ENCODE measurements around the gene MYNN.

Gene MYNN

DNA sequence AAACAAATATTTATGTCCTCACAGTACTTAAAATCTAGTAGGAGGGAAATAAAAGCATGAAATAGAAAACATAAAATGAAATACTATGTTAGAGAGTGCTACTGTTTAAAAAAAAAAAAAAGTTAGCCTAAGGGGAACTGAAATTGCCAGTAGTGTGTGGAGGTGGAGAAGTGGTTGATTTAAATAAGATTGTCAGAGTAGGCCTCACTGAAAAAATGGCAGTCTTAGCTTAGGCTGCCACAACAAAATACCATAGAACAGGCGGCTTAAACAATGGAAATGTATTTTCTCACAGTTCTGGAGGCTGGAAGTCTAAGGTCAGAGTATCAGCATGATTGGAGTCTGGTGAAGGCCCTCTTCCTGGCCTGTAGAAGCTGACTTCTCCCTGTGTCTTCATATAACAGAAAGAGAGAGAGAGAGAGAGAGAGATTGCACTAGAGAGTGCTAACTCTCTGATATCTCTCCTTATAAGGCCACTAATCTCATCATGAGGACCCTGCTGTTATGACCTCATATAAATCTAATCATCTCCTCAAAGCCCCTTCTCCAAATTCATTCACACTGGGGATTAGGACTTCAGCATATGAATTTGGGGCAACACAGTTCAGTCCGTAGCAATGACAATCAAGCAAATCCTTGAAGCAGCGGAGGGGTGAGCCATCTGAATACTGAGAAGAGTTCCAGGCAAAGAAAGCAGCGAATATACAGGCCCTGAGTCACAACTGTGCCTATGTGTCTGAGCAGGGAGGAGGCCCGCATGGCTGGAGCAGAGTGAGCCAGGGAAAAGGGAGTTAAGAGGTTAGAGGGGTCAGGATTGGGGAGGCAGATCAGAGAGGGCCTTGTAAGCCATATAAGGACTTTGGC is 63.1 kb downstream of the MYNN start:
- no peak overlapping the region for H3K4me3 ChIP-seq (ENCODE audit: low read length)
- H4K20me1 ChIP-seq (ENCODE audit: insufficient read depth, low read length) = no peaks in the 10 kb centered on the region
- H2AFZ ChIP-seq (ENCODE audit: low read depth, low read length) = peak overlapping the region; percentile 96
- H3K9ac ChIP-seq (ENCODE audit: low read length) = peak overlapping the region; percentile 33; the same call in 1 of the 2 replicates
- peak overlapping the region; percentile 38 for H3K27ac ChIP-seq (ENCODE audit: low read length)
- no peaks in the 10 kb centered on the region for H3K79me2 ChIP-seq (ENCODE audit: low read length)
- H3K4me2 ChIP-seq (ENCODE audit: low read length) = peak overlapping the region; percentile 33
- no peaks in the 10 kb centered on the region for H3K9me3 ChIP-seq (ENCODE audit: insufficient read depth, low read length)
- H3K36me3 ChIP-seq (replicated peaks; ENCODE audit: low read depth, low read length) = peaks cover 3% of the 10 kb centered on the region
- TF ChIP-seq EZH2phosphoT487 (IDR thresholded peaks at IDR 0.05; ENCODE audit: low read depth) = no peak
- TF ChIP-seq, protein P1, sequence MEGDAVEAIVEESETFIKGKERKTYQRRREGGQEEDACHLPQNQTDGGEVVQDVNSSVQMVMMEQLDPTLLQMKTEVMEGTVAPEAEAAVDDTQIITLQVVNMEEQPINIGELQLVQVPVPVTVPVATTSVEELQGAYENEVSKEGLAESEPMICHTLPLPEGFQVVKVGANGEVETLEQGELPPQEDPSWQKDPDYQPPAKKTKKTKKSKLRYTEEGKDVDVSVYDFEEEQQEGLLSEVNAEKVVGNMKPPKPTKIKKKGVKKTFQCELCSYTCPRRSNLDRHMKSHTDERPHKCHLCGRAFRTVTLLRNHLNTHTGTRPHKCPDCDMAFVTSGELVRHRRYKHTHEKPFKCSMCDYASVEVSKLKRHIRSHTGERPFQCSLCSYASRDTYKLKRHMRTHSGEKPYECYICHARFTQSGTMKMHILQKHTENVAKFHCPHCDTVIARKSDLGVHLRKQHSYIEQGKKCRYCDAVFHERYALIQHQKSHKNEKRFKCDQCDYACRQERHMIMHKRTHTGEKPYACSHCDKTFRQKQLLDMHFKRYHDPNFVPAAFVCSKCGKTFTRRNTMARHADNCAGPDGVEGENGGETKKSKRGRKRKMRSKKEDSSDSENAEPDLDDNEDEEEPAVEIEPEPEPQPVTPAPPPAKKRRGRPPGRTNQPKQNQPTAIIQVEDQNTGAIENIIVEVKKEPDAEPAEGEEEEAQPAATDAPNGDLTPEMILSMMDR (IDR thresholded peaks at IDR 0.05; ENCODE audit: low read depth, low read length) = no peak
- H3K4me1 ChIP-seq (ENCODE audit: low read length) = peaks cover 22% of the 10 kb centered on the region
- peaks cover 31% of the 10 kb centered on the region for H3K27me3 ChIP-seq (ENCODE audit: low read depth, low read length)

DNA sequence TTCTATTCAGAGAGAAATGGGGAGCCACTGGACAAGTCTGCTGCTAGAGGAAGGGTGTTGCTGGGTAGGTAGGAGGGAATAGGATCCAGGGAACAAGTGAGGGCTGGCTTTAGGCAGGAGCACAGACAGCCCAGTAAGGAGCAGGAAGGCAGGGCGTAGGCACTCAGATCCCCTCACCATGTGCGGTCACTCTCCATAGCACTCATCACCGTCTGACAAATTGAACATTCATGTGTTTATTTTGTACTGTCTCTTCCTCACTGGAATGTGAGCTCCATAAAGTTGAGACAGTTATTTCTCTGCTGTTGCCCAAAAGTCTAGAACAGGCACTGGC is 63.7 kb downstream of the MYNN start:
- Histone ChIP-seq H3K79me2 (ENCODE audit: low read length) (no peaks in the 10 kb centered on the region), H4K20me1 (ENCODE audit: insufficient read depth, low read length) (no peaks in the 10 kb centered on the region), H3K4me3 (ENCODE audit: low read length) (no peak overlapping the region), H3K4me2 (ENCODE audit: low read length) (no peak overlapping the region), H3K9me3 (ENCODE audit: insufficient read depth, low read length) (no peaks in the 10 kb centered on the region), H2AFZ (ENCODE audit: low read depth, low read length) (0 out of 2 replicates have a peak overlapping the region, but pooled peaks have one; percentile 96), H3K9ac (ENCODE audit: low read length) (no peak overlapping the region), H3K27me3 (ENCODE audit: low read depth, low read length) (peaks cover 34% of the 10 kb centered on the region), H3K36me3 (replicated peaks; ENCODE audit: low read depth, low read length) (peaks cover 3% of the 10 kb centered on the region), H3K27ac (ENCODE audit: low read length) (no peak overlapping the region), H3K4me1 (ENCODE audit: low read length) (peaks cover 22% of the 10 kb centered on the region)
- TF ChIP-seq EZH2phosphoT487 (IDR thresholded peaks at IDR 0.05; ENCODE audit: low read depth) = no peak
- TF ChIP-seq, protein P1 (IDR thresholded peaks at IDR 0.05; ENCODE audit: low read depth, low read length) = no peak

DNA sequence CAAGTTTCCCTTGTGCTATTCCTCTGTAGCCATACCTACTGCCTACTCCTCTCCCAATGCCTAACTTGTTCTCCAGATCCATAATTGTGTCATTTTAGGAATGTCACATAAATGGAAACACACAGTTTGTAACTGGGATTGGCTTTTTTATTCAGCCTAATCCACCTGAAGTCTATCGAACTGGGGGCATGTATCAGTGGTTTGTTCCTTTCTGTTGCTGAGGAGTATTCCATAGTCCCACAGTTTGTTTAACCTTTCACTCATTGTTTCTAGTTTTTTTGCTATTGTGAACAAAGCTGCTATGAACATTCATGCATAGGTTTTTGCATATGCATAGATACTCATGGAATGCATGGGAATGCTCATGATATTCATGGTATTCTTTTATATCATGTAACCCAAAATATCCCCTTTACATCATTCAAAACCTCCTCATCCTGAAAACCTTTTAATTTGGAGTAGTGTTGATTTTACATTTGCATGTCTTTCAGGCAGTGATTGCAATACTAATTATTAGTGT is 65.4 kb downstream of the MYNN start:
- Histone ChIP-seq H3K4me2 (ENCODE audit: low read length) (no peak overlapping the region), H3K79me2 (ENCODE audit: low read length) (no peaks in the 10 kb centered on the region), H2AFZ (ENCODE audit: low read depth, low read length) (no peak overlapping the region), H3K27ac (ENCODE audit: low read length) (no peak overlapping the region), H3K9me3 (ENCODE audit: insufficient read depth, low read length) (no peaks in the 10 kb centered on the region), H4K20me1 (ENCODE audit: insufficient read depth, low read length) (no peaks in the 10 kb centered on the region), H3K36me3 (replicated peaks; ENCODE audit: low read depth, low read length) (peaks cover 3% of the 10 kb centered on the region), H3K27me3 (ENCODE audit: low read depth, low read length) (peaks cover 35% of the 10 kb centered on the region), H3K9ac (ENCODE audit: low read length) (no peak overlapping the region), H3K4me1 (ENCODE audit: low read length) (peaks cover 22% of the 10 kb centered on the region), H3K4me3 (ENCODE audit: low read length) (no peak overlapping the region)
- TF ChIP-seq EZH2phosphoT487 (IDR thresholded peaks at IDR 0.05; ENCODE audit: low read depth) = no peak
- TF ChIP-seq, protein P1 (IDR thresholded peaks at IDR 0.05; ENCODE audit: low read depth, low read length) = no peak

Measured in OCI-LY3 (cell line).